HG03469 (cell line): ENCODE data around the gene RABGAP1.

ENCODE experiments used
- ATAC-seq: cut with Tn5 transposase; IDR thresholded peaks from one replicate; pipeline ENCODE4 v1.9.1; 2021; ENCODE audit warnings: mild to moderate bottlenecking, moderate library complexity, moderate number of reproducible peaks; ENCODE audit not compliant: unreplicated experiment

Gene RABGAP1

GRCh38 chr9:123074628-123075027 lies 133.8 kb downstream of the RABGAP1 start:
- ATAC-seq = no peak

DNA sequence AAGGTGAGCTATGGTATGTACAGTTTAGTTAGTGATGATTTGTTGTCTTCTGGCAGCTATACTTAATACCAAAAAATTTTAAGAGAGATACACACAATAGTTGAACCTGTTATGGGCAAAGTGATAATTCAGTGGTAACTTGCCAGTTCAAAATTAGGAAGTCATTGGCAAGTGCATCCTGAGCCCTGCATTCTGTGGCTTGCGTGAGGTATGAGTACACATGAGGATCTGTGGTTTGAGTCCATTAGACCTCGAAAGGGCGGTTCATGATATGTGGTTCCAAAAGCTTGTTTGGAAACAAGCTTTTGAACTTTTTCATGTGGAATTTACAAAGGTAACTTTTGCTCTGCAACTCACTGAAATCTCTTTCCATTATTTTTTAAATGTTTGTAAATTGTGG lies 139.6 kb downstream of the RABGAP1 start:
- no peak for ATAC-seq

DNA sequence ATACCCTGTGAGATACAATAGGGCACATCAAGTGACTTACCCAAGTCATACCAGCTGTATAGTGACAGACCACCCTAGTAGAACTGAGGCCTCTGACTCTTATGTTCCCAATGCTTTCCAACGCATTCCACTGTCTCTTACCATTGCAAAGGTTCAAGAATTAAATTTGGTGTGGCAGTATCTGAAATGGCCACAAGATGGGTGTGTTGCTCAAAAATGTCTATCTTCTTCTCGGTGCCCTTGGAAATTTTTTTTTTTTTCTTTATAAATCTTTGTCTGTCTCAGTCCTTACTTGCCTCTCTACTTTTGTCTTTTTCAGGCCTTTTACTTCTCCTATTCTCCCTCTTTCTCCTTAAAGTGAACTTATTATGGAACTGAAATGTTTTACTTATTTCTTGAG lies 141.0 kb downstream of the RABGAP1 start:
- no peak for ATAC-seq

GRCh38 chr9:123083680-123084079 lies 142.9 kb downstream of the RABGAP1 start:
- no peak for ATAC-seq

GRCh38 chr9:123084256-123084655 lies 143.4 kb downstream of the RABGAP1 start:
- ATAC-seq = no peak

DNA sequence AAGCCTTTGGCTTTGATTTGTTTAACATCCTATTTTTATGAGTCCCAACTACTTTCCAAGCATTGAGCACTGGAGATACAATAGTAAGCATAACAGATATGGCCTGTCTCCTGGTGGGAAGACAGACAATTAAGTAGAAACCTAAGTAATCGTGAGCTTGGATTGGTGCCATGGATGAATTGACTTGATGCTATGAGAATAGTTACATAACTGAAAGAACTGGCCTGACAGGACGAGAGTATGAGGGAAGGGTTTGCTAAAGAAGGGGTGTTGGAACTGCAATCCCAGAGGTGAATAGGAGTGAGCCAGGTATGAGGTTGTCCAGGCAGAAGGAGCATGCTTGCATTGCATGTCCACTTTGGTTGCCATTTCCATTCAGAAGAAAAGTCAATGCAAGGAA lies 145.1 kb downstream of the RABGAP1 start:
- ATAC-seq = no peak

DNA sequence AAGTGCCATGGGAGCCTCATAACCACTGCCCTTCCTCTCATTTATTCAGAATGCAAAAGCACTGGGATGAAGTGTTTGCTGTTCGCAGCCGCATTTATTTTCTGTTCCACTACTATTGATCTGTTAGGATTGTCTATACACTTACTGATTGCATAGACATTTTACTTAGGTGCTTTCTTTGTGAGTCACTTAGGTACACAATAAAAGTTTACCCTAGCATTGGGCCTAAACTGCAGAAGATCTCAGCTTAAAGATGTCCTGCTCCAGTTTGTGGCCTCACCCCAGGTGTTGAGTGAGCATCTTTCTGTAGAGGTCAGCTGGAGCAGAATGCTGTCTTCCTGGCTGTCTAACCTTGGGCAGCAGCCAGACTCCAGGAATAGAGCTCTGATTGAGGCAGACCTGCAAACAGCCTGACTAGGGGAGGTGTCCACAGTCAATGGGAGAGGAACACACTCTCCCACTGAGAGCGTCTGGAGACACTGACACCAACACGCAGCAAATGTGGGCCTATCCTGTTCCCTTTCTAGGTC lies 146.6 kb downstream of the RABGAP1 start:
- ATAC-seq = no peak

DNA sequence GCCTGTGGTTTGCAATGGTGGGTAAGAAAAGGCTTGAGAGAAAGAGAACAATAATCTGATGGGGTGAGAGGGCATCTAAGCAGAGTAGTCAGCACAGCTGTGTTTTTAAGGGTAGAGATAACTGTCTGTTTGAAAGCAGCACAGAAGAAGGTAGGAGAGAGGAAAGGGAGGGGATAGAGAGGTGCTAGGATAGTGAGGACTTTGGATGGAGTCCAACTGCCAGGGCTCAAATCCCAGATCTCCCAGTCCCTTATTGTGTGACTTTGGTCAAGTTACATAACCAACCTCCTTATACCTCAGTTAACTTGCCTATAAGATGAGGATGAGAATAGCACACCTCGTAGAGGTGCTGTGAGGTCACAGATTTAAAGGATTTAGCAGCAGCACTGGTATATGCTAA lies 148.2 kb downstream of the RABGAP1 start:
- no peak for ATAC-seq

DNA sequence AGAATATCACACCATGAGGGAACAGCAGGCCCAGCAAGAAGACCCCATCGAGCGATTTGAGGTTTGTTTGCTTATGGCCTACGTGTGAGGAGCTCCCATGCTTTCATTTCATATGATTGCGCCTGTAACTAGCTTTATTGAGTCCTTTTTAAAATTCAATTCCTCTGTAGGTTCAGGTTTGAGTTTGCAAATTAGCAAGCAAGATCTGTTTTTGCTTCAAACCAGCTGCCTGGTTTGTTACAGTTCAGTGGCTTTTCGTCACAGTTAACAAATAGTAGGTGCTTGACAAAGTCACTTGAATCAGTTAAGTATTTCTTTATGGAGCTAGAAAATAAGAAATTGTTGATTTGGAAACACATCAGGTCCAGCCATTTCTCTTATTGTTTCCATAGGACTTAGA lies 149.0 kb downstream of the RABGAP1 start:
- ATAC-seq = no peak

DNA sequence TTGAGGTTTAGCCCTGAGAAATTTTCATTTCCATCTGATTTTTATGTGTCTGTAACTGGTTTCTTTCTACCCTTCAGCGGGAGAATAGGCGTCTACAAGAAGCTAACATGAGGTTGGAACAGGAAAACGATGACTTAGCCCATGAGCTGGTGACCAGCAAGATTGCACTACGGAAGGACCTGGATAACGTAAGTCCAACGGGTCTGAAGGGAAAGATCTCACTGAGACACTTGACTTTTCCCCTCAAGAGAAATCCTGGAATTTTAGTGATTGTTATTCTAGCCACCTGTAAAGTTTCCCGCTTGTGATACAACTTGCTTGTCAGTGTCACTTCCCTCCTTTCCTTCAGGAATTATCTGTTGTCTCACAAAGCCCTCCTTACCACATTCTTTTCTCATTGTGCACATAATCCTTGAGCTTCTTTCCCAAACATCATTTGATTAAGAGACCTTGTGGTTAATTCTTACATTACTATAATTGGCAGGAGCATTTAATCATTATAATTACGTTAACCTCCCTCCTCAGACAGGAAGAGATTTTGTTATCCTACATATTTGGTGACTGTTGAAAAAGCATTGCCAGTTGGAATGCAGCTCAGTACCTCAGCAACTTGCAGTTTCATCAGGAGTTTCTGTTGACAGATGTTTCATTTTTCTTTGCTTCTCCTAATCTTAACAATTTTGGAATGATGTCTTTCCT lies 149.5 kb downstream of the RABGAP1 start:
- ATAC-seq = no peak

DNA sequence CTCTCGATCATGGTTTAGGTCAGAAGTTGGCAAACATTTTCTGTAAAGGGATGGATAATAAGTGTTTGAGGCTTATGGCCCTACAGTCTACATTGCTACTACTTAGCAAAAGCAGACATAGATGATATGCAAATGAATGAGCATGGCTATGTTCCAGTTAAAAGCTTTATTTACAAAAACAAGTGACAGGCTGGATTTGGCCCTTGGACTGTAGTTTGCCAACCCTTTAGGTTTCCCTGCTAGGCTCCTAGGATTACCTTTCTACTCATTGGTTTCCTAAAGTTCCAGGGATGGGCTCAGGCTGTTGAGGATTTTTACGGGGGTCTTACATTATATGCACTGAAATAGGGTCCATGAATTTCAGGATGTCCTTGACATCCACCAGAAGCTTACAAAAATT lies 150.1 kb downstream of the RABGAP1 start:
- ATAC-seq = no peak

- ATAC-seq = no peak
Measured at GRCh38 chr9:123091459-123091858, 150.6 kb downstream of the RABGAP1 start.

GRCh38 chr9:123093141-123093540 lies 152.3 kb downstream of the RABGAP1 start:
- no peak for ATAC-seq

DNA sequence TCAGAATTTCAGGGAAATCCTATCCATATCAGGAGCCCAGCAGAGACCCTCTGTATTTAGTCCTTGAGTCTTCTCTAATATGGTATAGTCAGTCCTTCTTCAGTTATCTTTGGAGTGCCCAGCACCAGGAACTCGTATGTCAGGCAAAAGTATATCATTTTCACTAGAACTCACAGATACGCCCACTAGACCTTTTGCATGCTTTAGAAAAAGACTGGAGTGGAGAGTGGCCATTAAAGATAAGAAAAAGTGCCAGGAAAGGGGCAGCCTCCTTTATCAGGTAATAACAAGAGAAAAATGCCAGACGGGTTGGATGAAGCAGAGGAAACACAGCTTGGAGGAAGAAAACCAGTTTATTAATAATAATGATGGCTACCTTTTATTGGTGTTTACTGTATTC lies 156.2 kb downstream of the RABGAP1 start:
- no peak for ATAC-seq

DNA sequence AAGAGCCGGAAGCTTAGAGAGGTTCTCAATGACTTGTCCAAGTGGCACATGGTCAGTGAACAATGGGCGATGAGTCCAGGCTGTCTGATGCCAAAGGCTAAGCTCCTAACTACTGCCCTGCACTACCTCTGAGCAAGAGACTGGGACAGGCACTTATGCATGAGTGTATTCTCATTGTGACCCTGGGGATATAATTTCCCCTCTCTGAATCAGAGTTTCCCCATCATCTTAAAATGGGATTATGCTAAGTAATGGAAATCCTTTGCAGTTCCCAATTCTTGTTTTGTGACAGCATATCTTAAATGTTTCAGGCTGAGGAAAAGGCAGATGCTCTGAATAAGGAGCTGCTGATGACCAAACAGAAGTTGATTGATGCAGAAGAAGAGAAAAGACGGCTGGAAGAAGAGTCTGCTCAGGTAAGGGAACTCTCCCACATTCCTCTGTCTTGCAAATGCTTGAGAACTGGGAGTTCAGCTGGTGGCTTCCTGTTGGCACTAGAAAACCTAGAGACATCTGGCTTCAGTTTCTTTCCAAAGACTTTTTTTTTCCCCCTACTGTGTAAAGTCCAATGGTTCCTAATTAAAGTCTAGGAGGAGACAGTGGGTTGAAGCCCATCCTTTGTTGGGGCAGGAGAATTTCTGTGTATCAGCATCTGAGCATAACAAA lies 156.7 kb downstream of the RABGAP1 start:
- ATAC-seq = no peak

DNA sequence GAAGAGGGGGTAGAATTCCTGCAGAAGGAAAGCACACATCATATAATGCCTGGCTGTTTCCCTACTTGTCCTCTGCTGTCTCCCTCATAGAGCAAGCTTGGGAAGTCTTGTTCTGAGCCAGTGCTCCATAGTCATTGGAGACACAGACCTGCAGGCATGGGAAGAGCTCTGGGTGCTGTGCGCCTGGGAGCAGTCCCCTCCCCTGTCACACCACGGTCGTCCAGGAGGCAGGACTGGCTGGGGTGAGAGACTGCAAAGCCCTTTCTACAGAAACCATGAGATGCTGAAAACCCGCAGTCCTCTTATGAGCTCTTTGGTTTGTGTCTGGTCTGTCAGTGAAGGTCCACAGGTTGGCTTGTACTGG lies 157.3 kb downstream of the RABGAP1 start:
- no peak for ATAC-seq

DNA sequence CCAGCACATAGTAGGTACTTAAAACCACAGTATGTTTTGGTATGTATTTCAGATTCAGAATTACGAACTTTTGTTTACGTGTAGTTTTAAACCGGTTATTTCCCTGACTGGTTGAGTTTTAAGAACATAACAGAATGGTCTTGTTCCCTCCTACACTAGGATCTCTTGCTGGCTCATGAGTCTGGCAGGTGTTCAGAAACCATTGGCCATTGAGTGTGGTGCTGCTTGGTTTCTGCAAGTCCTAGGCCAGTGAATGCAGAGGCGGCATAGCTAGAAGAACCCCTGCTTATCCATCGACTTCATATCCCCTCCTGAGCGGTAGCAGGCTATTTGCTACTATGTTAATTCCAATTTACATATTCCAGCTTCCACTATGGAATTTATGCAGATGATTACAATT lies 158.2 kb downstream of the RABGAP1 start:
- ATAC-seq = no peak

DNA sequence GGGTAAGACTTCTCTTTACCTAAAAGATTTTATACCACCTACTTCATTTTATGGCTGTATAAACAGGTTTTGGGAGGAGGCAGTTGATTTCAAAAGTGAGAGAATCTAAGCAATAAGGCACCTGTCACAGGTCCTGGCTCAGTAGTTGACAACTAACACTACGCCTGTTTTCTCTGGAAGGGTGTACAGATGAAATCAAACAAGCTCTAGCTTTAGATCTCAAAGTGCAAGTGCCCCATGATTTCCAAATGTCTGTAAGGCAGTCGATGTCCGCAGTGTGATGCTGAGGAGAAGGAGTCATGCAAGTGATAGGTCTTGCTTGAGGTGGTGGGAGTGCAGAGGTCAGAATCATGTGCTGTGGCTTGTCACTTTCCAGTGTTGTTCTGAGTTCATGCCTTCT lies 158.7 kb downstream of the RABGAP1 start:
- ATAC-seq = no peak

DNA sequence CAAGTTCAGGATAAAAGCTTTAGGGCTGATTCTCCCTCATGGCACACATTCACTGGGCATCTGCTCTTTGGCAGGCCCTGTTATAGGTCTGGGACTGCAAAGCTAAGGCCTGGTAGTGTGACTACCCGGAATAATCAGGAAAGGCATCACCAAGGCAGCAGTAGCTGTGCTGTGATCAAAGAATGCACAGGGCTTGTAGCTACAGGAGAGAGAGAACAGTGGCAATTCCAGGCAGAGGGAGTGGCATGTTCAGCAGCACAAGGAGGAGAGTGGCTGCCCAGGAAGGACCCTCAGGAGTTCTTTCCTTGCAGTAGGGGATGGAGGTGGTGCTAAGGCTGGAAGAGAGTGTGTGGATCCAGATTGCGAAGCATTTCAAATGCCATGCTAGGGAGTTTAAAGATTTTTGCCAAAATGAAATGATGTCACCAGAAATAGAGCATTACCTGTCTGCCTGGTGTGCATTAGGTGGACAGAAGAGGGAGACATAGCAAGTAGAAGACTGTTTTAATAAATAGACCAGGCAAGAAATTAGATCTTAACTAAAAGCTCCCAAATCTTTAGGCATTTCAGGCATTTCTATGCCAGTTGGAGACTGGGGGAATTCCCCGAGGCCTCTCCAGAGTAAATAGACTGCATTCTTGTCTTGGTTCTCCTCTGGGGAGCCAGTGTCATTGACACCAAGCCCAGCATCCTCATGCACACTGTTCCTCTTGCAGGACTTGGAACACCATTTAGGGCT lies 161.7 kb downstream of the RABGAP1 start:
- no peak for ATAC-seq

- no peak for ATAC-seq
Measured at GRCh38 chr9:123104807-123105206, 164.0 kb downstream of the RABGAP1 start.

GRCh38 chr9:123105490-123105889 lies 164.7 kb downstream of the RABGAP1 start:
- no peak for ATAC-seq
